PC-9 (cell line): Measurements from ENCODE around the gene LRMDA.

Experiments used
- EZH2 ChIP-seq: fragments of 200-600 bp; sonication (generic); IDR thresholded peaks from 2 replicates; pipeline ENCODE4 v1.8.0; 2017; ENCODE audit warnings: antibody characterized with exemption, low read depth
- TF ChIP-seq, protein P1 (sequence below): fragments of 200-600 bp; sonication (generic); conservative IDR thresholded peaks from 2 replicates; pipeline ENCODE4 v1.6.1; 2017; ENCODE audit warnings: mixed run types, antibody characterized with exemption, mild to moderate bottlenecking, moderate library complexity

DNA sequence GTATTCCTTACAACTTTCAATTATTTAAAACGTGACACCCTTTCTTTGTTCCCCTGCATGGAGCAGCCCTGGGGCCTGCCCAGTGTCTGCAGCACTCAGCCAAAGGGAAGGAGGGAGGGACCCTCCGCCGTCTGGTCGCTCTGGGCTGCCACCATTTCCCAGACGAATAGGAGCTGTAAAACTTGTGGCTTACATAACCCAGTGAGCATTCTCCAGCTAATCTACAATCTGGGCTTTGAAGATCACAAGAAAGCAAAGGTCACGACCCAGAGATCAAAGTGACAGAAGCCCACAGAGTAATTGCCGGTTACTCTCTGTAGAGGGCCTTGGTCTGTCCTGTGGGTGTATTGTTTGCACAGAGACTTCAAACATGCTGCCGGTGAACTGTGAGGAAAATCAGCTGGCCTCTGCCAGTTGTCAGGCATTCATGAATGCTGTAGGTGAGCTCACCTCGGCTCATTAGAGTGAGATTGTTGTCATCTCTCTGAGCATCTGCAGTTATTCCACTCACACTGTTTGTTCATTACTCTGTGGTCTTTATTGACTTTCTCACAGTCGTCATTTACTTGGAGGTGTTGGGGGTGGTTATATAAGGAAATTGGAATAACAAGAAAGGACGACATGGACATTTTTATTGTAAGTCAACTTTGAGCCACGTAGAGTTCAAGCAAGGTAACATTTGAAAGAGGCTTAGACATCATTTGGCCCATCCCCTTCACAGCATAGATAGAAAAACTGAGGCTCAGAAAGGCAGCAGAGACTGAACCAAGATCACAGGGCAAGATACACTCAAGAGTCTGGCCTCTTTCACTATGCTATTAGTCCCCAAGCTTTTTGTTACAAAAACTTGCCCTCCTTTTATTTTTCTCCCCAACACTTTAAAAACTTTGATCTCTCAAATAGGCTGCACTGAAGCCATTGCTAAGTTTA lies 619.8 kb downstream of the LRMDA start:
- TF ChIP-seq EZH2: no peak
- TF ChIP-seq, protein P1, sequence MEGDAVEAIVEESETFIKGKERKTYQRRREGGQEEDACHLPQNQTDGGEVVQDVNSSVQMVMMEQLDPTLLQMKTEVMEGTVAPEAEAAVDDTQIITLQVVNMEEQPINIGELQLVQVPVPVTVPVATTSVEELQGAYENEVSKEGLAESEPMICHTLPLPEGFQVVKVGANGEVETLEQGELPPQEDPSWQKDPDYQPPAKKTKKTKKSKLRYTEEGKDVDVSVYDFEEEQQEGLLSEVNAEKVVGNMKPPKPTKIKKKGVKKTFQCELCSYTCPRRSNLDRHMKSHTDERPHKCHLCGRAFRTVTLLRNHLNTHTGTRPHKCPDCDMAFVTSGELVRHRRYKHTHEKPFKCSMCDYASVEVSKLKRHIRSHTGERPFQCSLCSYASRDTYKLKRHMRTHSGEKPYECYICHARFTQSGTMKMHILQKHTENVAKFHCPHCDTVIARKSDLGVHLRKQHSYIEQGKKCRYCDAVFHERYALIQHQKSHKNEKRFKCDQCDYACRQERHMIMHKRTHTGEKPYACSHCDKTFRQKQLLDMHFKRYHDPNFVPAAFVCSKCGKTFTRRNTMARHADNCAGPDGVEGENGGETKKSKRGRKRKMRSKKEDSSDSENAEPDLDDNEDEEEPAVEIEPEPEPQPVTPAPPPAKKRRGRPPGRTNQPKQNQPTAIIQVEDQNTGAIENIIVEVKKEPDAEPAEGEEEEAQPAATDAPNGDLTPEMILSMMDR: no peak
